ENCODE data around the gene PCDH9.

DNA sequence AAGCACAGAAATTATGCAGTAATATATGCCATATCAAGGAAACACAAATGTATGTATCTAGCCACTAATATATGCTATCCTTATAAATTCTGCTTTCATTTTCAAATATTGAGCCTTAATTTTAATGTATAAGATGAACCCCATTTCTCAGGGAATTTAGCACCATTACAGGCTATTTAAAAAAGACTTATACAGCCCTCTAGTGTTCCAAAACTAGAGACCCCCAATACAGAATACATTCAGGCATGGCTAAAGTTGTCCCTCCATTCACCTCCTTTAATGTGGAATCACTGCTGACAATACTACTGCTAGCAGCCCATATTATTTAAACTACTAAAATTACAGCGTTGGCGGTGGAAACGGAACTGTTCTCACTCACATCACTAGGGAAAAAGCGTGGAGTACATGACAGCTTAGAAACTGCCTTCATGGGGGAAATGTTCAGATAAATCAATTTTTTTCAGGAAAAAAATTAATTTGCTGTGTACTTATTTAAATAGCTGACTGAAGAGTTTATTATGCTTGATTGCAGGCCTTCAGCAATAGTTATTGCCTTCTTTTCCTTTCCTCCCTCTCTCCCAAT, 541.0 kb downstream of the PCDH9 start:
- TF ChIP-seq EZH2 (IDR thresholded peaks at IDR 0.05) (no peak), POLR2AphosphoS5 (IDR thresholded peaks at IDR 0.05; ENCODE audit: borderline replicate concordance, low read depth, low read length) (no peak)
